HG03565 (cell line): ENCODE data around the gene SLC49A4.

Source experiments
- ATAC-seq: cut with Tn5 transposase; IDR thresholded peaks from one replicate; pipeline ENCODE4 v1.9.1; 2021; ENCODE audit warnings: mild to moderate bottlenecking, moderate library complexity; ENCODE audit not compliant: unreplicated experiment

SLC49A4 gene

DNA sequence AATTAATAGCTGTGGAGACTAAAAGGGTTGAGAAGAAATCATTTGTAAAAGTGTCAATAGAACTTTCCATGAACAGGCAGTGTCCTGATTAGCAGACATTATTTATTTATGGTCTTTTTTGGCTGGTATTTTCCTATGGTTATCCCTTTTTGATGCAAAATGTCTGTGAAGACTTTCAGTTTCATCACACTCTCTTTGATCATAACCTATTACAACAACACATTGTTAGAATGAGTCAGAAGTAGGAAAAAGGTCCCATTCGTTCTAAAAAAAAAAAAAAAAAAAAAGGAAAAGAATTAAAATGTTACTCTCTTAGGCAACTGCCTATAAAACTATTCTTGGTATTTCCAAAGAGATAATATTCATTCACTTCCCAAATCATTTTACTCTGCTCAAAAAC, 62.1 kb downstream of the SLC49A4 start:
- ATAC-seq: no peak

- no peak for ATAC-seq
These were observed 63.5 kb downstream of the SLC49A4 start for GRCh38 chr3:122858373-122858772.

DNA sequence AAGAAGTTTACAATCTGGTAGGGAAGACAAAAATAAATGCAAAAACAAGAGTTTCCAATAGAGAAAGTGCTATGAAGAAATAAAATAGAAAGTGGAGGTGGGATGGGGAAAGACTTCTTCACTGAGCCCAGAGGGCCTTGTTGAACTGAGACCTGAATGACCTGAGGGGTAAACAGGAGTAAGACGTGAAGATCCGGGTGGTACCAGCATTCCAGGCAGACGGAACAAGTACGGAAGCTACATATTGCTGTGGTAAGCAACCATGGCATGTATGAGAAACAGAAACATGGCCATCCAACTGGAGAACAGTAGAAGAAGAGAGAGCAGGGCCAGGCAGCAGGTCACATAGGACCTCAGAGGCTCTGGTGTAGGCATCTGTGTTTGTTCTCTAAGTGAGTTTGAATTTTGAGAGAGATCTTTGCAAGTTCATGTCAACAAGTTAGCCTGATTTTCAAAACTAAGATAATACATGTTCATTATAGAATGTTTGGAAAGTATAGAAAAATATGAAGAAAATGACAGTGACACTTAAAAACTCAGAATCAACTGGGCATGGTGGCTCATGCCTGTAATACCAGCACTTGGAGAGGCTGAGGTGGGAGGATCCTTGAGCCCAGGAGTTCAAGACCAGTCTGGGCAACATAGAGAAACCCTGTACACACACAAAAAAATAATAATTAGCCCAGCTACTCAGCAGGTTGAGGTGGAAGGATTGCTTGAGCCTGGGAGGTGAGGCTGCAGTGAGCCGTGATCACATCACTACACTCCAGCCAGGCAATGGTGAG, 64.3 kb downstream of the SLC49A4 start:
- no peak for ATAC-seq

- ATAC-seq: no peak
These were observed 67.5 kb downstream of the SLC49A4 start for GRCh38 chr3:122862381-122862780.

- no peak for ATAC-seq
These were observed 69.6 kb downstream of the SLC49A4 start for GRCh38 chr3:122864498-122864897.

DNA sequence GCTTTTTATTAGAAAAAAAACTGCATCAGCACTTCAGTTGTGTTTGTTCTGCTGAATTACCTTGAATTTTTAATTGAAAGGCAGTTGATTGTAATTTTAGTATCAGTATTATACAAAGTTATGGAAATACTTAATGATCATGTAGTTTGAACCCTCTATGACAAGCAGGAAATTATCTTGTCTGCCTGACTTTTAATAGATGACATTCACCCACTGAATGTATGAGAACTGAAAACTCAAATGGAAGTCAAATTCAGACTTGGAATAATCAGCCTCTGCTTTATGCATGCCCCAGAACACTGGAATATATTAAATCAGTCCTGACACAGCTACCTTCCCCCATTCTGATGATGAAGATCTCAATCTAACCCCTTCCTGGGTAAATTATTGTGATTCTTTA, 73.5 kb downstream of the SLC49A4 start:
- no peak for ATAC-seq

DNA sequence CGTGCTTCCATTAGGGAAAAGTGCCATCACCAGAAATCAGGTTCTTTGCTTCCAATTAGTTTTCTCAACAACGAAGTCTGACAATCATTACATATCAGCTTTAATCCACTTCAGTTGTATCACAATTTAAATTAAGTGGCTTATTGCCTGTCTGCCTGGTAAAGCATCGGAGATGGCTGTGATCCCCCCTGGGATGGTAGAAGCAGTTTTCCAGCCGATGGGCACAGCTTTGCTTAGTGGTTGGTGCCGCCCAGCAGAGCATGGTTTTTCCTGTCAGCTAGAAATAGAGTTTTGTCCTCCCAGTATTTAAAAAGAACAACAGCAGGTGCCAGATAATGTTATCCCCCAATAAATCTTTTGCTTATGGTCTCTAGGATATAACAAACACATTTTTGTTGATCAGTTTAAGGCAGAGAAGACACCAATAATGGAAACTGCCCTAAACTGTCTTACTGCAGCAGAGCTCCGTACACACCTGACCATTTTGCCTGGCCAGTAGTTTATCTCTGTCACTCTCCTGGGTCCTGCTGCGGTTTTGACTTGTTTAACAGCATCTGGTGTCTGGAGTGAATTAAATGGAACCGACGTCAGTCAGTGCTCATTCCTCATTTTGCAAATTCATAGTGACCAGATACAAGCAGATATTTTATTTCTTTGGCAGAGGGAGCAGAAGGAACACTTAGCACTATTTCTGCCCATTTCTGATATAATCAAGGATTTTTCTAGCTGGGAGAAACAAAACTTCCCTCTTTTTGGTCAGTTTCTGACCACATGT, 79.1 kb downstream of the SLC49A4 start:
- ATAC-seq: no peak

- no peak for ATAC-seq
These were observed 80.8 kb downstream of the SLC49A4 start for GRCh38 chr3:122875547-122876127.

- no peak for ATAC-seq
These were observed 85.3 kb downstream of the SLC49A4 start for GRCh38 chr3:122880173-122880572.

DNA sequence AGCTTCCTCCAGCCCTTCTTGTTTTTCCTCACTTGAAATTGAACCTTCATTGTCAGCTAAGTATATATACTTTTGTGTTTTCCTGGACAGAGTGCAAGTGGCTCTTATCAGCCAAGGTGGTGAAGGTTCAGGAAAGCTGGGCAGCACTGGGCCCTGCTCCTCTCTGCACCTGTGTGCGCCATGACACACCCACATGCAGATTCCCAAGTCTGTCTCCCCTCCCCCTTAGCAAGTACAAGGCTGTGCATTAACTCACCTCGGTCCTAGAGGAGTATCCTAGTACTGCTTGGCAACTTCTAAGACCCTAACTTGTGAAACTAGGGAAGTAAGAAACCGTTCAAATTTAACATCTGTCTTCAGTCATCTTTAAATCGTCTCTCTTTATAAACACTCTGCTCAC, 85.8 kb downstream of the SLC49A4 start:
- no peak for ATAC-seq

DNA sequence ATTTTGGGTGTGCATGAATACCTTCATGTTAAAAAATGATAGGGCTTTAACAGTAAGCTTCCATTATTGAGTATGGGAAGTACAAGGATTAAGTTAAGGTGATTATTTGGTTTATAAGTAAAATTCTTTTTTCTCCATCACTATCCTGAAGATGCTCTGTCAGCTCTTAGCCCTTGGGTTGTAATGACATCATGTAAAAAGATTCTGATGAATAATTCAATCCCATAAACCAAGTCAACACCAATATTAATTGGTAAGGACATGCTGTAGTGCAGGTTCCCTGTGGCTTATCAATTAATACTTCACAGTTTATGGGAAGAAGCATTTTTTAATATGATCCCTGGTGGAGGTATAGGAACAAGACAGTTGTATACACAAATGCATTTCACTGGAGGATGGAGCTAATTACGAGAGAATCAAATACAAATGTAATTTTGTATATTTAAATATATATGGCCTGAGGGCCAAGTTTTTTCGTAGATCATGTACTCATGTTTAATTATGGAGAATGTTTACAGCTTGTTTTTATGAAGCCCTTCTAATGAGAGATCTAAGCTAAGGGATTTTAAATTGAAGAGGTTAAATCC, 87.6 kb downstream of the SLC49A4 start:
- ATAC-seq: no peak

DNA sequence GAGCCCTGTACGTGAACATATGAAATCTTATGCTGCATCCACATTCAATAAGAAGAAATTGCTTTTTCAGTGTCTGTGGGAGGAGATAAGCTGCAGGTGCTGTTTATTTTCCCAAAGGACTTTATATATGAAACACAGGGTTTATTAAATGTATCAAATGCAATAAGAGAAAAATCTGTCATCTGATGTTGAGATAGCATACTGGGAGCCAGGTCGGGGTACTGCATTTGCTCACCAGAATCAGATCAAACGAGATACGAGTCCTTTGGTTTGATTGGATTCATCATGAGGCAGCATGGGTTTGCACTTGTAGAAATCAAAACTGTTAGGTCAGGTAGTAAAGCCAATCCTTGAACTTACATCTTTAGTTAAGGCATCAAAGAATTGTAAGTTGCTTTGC, 91.4 kb downstream of the SLC49A4 start:
- no peak for ATAC-seq

- ATAC-seq: no peak
These were observed 92.1 kb downstream of the SLC49A4 start for GRCh38 chr3:122886946-122887345.

GRCh38 chr3:122890077-122890719, 95.3 kb downstream of the SLC49A4 start:
- ATAC-seq: no peak

DNA sequence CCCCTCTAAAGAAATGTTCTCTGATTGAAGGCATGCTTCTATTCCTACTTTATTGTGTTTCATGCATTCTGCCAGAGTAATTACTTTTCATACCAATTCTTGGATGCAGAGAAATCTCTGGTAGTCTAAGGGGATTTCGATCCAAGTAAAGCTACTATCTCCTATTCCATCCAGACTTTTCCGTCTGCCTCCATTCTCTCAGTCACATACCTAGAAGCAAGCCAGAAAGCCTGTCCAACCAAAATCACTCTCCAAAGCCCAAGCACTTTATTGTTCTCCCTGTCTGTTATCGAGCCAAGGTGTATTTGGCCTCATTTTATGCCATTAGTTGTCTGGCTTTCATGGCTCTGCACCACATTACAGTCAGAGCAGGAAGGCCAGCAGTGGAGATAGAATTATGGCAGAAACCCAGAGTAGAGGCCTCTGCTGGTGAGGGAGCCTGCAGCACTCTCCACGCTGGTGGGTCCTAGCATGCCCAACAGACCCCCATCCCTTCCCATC, 95.9 kb downstream of the SLC49A4 start:
- no peak for ATAC-seq

GRCh38 chr3:122892118-122892960, 97.5 kb downstream of the SLC49A4 start:
- no peak for ATAC-seq

DNA sequence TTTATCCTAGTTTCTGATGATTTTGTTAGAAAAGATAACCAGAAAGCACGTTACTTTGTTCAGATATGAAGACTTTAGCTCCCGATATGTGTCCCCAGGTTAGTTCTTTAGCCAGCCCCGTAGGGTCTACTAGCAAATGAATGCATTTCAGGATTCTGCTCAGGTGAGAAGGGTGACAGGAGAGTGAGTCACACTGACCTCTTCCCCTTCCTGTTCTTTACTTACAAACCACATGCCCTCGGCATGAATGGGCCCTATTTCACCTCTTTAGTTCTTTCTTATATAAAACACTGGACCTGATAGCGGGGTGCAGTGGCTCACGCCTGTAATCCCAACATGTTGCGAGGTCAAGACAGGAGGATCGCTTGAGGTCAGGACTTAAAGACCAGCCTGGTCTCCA, 98.4 kb downstream of the SLC49A4 start:
- ATAC-seq: no peak

GRCh38 chr3:122893754-122894668, 99.1 kb downstream of the SLC49A4 start:
- ATAC-seq: no peak

DNA sequence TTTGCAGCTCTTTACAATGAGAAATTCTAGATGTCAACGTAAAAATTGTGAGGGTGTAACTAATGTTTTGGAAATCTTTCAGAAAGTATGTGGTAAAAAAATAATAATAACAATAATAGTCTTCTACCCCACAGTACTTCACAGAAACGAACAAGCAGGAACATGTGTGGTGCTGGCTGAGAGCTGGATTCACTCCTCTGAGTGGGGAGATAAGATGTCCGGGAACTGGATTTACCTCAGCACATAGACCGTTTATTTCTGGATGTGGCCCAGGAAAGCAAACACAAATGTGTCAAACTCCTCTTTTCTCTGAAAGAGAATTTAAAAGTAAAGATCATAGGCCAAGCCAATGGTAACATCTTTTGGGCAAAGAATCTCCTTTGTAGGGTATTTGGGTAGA, 103.4 kb downstream of the SLC49A4 start:
- ATAC-seq: no peak
